ENCODE results near the gene NME9. TPM values are rescaled to one million over a fixed set of nuclear protein-coding genes. Genes with fewer than 3 reads are reported as not detected.

The NME9 gene
- total RNA-seq, 6 experiments from 2014 or later, result not detected

- Mint-ChIP-seq H3K4me3 (peak overlapping the region; percentile 92), H3K36me3 (ENCODE audit: low read depth) (no peaks in the 10 kb centered on the region), H3K9me3 (no peaks in the 10 kb centered on the region), H3K27me3 (ENCODE audit: insufficient read depth) (peaks cover 3% of the 10 kb centered on the region), H3K27ac (peak overlapping the region; percentile 83), H3K4me1 (ENCODE audit: low read depth) (peaks cover 50% of the 10 kb centered on the region)
- TF ChIP-seq CTCF (IDR thresholded peaks at IDR 0.05), result no peak
- peak; percentile 13 for DNase-seq
Measured at GRCh38 chr3:138348754-138349739, 19.4 kb upstream of the NME9 start.

- peaks cover 50% of the 10 kb centered on the region for H3K4me1 Mint-ChIP-seq (ENCODE audit: low read depth)
- H3K9me3 Mint-ChIP-seq, result no peaks in the 10 kb centered on the region
- H3K36me3 Mint-ChIP-seq (ENCODE audit: low read depth), result no peaks in the 10 kb centered on the region
- H3K27ac Mint-ChIP-seq, result peak within 1 kb of the TSS; percentile 97
- peaks cover 6% of the 10 kb centered on the region for H3K27me3 Mint-ChIP-seq (ENCODE audit: insufficient read depth)
- TF ChIP-seq CTCF (IDR thresholded peaks at IDR 0.05), result peak; percentile 70
- DNase-seq, result peak; percentile 71
- H3K4me3 Mint-ChIP-seq, result peak within 1 kb of the TSS; percentile 96
Measured at GRCh38 chr3:138347960-138348753, 18.5 kb upstream of the NME9 start, which contains the start of gene MRAS. MRAS (plus strand) TSS chr3:138348579; CDS start chr3:138372884, 24,305 bp downstream.

GRCh38 chr3:138344754-138345153, 15.1 kb upstream of the NME9 start:
- Mint-ChIP-seq H3K27ac (no peak overlapping the region), H3K9me3 (no peaks in the 10 kb centered on the region), H3K4me1 (ENCODE audit: low read depth) (peaks cover 19% of the 10 kb centered on the region), H3K4me3 (no peak overlapping the region), H3K27me3 (ENCODE audit: insufficient read depth) (peaks cover 10% of the 10 kb centered on the region), H3K36me3 (ENCODE audit: low read depth) (no peaks in the 10 kb centered on the region)
- DNase-seq, result no peak
- no peak for TF ChIP-seq CTCF (IDR thresholded peaks at IDR 0.05)

- no peak for DNase-seq
- Mint-ChIP-seq H3K4me1 (ENCODE audit: low read depth) (peaks cover 7% of the 10 kb centered on the region), H3K27me3 (ENCODE audit: insufficient read depth) (peaks cover 16% of the 10 kb centered on the region), H3K36me3 (ENCODE audit: low read depth) (no peaks in the 10 kb centered on the region), H3K4me3 (no peak overlapping the region), H3K9me3 (no peaks in the 10 kb centered on the region), H3K27ac (no peak overlapping the region)
- TF ChIP-seq CTCF (IDR thresholded peaks at IDR 0.05), result no peak
Measured at GRCh38 chr3:138340511-138340910, 10.9 kb upstream of the NME9 start.

GRCh38 chr3:138338811-138339210, 9.2 kb upstream of the NME9 start:
- no peak for DNase-seq
- H3K4me3 Mint-ChIP-seq, result no peak overlapping the region
- H3K36me3 Mint-ChIP-seq (ENCODE audit: low read depth), result no peaks in the 10 kb centered on the region
- peaks cover 22% of the 10 kb centered on the region for H3K27me3 Mint-ChIP-seq (ENCODE audit: insufficient read depth)
- H3K4me1 Mint-ChIP-seq (ENCODE audit: low read depth), result peaks cover 7% of the 10 kb centered on the region
- H3K9me3 Mint-ChIP-seq, result no peaks in the 10 kb centered on the region
- no peak for TF ChIP-seq CTCF (IDR thresholded peaks at IDR 0.05)
- no peak overlapping the region for H3K27ac Mint-ChIP-seq
